Measurements from ENCODE around the gene SUN1.

DNA sequence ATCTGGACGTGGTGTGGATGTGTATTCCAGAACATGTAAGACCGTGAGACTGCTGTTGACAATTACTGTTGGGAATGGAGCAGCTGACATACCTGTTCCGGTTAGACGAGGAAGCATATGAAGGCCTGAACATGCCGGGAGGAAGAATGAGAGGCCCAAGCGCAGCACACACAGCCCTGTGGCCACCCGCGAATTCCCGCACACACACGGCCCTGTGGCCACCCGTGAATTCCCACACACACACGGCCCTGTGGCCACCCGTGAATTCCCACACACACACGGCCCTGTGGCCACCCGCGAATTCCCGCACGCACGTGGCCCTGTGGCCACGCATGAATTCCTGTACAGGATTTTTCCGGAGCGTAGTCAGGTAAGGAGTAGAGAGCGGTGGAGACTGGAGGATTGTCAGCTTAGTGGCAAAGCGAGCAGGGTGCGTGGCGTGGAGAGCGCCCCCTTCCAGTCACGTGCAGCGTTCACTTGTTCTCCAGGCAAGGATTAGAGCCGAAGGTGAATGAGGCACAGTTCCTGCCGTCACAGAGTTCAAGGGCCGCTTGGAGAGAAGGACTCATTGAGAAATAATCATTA lies 9.5 kb upstream of the SUN1 start:
- TF ChIP-seq GATA2 (IDR thresholded peaks at IDR 0.05; ENCODE audit: low read depth, low read length) = no peak
- no peak for TF ChIP-seq GATA3 (IDR thresholded peaks at IDR 0.05; ENCODE audit: low read depth, low read length)

All from SH-SY5Y (cell line).